GM15510 (cell line): ENCODE measurements around the gene TRAF3IP1.

Source experiments
- POLR2A ChIP-seq: IDR thresholded peaks from 3 replicates; pipeline ENCODE4 v1.6.1; 2011; ENCODE audit warnings: borderline replicate concordance; ENCODE audit not compliant: insufficient read length; ENCODE audit errors: extremely low read depth

The TRAF3IP1 gene

DNA sequence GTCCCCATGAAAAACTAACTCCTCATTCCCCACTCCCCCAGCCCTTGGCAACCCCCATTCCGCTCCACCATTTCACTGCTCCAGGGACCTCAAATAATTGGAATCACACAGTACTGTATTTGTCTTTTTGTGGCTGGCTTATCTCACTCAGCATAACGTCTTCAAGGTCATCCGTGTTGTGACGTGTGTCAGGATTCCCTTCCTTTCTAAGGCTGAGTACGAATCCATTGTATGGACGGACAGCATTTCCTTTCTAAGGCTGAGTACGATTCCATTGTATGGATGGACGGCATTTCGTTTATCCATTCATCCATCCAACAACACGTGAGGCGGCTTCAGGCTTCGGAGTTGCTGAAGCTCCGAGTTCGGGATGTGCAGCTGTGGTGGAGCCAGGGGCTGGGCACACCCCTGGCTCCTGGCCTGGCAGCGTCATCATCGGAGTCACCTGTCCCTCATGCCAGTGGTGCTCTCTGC is 105.2 kb downstream of the TRAF3IP1 start:
- no peak for TF ChIP-seq POLR2A

DNA sequence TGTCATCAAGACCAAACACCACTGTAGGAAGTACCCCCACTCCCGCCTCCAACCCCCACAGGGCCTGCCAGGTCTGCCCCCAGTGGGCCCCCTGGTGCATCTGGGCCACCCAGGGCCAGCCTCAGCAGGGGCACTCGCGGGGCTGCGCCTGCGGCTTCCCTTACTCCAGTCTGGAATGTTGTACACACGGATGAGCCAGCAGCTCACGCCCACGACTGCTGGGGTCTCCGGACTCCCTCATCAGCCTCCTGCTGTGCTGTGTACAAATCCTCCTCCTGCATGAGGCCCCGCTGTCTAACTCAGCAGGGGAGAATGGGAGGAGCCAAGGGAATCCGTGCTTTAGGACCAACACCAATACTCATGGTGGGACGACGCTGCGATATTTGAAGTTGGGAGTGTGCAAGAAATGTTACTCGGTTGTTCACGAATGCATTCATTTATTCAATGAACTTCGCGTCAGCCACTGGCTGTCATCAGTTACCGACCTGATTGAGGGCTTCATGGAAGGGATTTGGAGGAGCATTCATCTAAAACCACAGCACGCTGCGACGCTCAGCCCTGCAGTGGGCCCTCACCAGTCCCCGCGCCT is 105.8 kb downstream of the TRAF3IP1 start:
- TF ChIP-seq POLR2A = no peak

DNA sequence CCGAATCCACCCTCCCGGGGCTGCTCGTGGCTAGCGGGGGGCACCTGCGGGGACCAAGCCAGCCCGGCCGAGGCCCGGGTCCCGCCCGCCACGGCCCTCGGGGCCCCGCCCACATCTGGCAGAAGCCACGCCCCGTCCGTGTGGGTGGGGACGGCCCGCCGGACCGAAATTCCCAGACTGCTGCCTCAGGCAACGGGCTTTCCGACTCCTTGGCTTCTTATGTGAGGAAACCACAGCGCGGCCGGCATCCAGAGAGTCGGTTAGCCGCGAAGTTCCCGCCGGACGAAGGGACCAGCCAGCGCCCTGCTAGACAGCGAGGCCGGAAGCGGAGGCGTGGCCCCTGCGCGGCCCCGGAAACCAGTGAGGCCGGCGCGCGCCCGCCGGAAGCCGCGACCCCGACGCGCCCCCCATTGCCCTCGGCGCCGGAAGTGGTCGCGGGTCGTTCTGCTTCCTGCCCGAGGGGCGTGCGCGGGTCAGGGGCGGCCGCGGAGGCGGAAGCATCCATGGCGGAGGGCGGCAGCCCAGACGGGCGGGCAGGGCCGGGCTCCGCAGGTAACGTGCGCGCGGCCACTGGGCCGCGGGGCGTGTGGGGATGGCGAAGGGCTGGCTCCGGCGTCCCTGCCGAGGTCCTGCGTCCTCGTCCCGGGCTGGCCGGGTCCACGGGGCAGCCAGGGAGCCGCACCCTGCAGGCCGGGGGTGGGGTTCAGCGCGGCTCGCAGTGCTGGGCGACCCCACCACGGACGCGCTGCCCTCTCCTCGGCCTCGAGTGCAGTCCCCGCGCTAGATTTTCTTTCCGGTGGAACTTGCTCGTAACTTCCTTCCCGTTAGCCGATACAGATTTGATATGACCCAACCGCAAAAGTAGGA is 106.5 kb downstream of the TRAF3IP1 start, which contains the start of gene ASB1:
ASB1 (plus strand) TSS at position 360 of the 867 bp plus-strand sequence; CDS start at position 504, 144 bp downstream.
- TF ChIP-seq POLR2A = peak; percentile 87

DNA sequence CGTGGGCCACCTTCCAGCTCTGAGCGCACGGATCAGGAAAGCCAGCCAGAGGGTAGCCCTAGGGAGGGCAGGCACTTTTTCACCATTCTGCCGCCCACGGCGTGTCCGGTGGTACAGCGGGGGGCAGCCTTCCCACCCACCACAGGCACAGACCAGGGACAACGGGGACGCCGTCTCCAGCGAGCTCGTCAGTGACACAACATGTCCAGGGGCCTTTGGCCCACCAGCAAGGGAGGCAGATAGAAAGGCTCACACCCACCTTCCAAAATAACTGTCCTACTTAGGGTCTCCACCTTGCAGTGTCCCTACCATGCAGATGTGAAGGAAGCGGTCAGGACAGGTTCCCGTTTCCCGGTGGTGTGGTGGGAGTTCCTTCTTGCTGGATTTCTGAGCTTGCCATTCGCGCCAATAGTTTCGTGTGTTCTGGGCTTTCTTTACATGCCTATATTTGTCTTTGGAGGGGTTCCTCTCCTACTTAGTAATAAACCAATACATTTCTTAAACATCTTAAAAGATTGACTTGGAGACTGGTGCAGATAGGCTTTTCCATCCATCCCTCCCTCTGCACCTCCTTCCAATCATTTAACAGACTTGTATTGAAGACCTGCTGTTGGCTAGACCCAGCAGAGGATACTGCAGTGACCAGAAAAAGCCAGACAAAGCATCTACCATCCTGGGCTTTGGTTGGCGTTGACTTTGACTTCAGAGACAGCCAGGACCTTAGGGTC is 107.3 kb downstream of the TRAF3IP1 start:
- TF ChIP-seq POLR2A = no peak

DNA sequence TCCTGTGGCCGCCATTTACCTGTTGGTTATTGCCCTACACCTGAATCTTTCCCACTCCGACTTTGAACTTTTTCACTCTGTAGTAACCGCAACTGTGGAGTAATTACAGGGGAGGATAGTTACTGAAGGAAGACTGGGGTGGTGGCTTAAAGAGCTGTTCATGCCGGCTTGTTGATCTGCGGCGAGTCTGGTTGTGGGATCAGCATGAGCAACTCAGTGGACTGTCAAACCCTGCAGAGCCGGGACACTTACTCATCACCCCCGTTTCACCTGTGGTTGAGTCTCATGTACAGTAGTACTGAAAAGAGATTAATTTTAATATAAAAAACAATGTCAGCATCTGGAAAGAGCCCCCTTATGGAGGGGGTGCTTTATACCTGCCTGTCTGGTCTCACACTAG is 108.5 kb downstream of the TRAF3IP1 start:
- TF ChIP-seq POLR2A = no peak

DNA sequence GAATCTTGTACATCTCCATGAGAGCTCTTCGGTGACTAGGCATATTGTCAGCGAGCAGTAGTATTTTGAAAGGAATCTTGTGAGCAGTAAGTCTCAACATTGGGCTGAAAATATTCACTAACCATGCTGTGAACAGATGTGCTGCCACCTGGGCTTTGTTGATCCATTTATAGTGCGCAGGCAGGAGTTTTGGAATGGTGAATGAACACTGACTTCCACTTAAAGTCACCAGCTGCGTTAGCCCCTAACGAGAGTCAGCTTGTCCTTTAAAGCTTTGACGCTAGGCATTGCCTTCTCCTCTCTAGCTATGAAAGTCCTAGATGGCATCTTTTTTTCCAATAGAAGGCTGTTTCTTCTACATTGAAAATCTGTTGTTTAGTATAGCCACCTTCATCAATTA is 110.5 kb downstream of the TRAF3IP1 start:
- no peak for TF ChIP-seq POLR2A

DNA sequence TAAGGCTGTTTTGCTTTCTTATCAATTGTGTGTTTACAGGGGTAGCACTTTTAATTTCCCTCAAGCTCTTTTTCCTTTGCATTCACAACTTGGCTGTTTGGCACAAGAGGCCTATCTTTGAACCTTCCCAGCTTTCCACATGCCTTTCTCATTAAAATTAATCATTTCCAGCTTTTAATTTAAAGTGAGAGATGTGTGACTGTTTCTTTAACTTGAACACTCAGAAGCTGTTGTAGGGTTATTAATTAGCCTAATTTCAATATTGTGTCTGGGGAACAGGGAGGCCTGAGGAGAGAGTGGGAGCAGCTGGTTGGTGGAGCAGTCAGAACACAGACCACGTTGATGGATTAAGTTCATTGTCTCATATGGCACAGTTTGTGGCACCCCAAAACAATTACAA is 111.1 kb downstream of the TRAF3IP1 start:
- TF ChIP-seq POLR2A = no peak

DNA sequence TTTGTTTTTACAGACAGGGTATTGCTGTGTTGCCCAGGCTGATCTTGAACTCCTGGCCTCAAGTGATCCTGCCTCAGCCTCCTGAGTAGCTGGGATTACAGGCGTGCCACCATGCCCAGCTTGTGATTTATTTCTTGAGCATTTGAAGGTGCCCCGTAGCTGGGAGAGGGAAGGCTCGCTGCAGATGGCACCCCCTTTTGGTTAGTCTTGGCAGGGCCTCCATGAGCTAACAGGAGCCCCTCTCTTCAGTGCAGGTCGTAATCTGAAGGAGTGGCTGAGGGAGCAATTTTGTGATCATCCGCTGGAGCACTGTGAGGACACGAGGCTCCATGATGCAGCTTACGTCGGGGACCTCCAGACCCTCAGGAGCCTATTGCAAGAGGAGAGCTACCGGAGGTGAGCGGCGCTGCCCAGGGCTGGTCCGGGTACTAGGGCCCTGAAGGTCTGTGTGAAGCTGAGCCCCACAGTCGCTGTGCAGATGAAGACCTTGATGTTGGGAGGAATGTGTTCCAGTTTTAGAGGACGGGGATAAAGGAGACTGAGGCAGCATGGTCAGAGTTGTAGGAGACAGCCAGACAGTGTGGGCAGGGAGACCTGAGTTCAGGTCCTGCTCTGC is 113.1 kb downstream of the TRAF3IP1 start:
- no peak for TF ChIP-seq POLR2A

DNA sequence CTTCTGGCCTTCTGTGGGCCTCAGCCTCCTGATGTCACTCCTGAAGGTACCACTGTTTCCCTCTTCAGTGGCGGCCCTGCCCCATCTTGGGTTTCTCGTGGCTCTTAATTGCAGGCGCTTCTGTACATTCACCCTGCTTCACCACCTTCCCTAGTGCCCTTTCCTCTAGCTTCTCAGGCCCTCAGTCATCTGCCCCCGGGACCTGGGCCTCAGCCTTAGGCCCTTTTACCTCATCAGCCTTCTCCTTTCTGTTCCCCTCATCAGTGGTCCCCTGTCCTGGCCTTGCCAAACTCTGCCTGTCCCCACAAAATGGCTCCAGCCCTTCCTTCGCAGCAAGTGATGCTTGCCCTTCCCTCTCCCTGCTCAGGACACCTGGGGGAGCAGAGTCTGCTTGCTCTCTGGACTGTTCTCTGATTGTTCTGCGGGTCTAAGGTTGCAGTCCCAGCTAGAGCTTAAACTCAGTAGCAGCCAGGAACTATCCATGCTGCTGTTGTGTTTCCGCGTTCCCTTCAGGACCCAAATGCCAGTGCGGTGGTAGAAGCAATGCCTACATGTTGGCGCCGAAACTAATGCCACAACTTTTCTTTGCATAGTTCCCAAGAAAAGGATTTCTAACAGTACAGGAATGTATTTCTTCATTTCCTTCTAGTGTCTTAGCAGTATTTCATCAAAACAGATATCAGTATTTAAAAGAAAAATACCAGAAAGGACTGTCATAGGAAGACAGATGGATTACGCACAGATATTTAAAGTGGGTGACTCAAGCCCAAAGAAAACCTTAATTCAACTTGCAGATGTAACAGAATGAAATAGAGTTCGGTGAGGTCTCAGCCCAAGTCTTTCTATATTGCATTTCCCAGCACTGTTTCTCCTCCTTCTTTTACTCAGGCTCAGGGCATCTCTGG is 113.9 kb downstream of the TRAF3IP1 start:
- TF ChIP-seq POLR2A = no peak

DNA sequence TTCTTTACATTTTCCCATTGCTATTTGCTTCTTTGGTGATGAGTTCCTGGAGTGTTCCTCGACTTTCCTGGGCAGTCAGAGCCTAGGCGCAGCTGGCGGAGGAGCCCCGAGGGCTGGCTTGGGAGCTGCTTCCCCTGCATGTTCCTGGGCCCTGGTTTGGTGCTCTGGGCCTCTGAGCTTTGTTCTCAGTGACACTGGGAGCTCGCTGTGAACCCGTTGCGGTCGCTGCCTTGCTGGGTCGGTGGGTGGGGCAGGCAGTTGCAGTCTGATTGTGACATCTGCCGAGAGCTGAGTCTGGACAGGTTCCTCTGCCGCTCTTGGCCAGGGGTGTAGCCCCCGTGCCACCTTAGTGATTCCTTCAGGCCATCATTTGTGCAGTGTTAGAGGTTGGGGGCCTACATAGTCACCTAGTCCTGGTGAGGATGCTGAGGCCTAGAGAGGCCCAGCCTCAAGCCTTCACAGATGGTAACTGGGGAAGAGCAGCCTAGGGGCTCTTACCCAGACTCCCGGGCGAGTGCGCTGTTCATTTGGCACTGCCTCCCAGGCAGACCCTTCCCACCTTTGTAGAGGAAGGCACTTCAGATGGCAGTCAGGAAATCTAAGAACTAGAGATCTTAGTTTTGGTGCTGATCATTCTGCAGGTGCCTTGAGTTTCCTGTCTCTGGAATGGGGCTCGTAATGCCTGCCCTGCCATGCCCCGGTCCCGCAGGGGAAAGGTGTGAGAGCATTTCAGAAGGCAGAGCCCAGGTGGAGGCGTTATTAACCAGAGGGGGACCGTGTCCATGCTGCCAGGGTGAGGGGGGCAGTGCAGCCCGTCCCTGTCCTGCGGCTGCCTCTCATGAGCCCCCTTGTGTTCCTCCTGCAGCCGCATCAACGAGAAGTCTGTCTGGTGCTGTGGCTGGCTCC is 114.8 kb downstream of the TRAF3IP1 start:
- no peak for TF ChIP-seq POLR2A

DNA sequence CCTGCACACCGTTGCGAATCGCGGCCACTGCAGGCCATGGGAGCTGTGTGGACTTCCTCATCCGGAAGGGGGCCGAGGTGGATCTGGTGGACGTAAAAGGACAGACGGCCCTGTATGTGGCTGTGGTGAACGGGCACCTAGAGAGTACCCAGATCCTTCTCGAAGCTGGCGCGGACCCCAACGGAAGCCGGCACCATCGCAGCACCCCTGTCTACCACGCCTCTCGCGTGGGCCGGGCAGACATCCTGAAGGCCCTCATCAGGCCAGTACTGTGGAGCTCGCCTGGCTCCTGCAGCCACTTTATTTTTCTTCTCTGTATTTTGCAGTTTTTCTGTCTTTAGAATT is 115.4 kb downstream of the TRAF3IP1 start:
- no peak for TF ChIP-seq POLR2A

DNA sequence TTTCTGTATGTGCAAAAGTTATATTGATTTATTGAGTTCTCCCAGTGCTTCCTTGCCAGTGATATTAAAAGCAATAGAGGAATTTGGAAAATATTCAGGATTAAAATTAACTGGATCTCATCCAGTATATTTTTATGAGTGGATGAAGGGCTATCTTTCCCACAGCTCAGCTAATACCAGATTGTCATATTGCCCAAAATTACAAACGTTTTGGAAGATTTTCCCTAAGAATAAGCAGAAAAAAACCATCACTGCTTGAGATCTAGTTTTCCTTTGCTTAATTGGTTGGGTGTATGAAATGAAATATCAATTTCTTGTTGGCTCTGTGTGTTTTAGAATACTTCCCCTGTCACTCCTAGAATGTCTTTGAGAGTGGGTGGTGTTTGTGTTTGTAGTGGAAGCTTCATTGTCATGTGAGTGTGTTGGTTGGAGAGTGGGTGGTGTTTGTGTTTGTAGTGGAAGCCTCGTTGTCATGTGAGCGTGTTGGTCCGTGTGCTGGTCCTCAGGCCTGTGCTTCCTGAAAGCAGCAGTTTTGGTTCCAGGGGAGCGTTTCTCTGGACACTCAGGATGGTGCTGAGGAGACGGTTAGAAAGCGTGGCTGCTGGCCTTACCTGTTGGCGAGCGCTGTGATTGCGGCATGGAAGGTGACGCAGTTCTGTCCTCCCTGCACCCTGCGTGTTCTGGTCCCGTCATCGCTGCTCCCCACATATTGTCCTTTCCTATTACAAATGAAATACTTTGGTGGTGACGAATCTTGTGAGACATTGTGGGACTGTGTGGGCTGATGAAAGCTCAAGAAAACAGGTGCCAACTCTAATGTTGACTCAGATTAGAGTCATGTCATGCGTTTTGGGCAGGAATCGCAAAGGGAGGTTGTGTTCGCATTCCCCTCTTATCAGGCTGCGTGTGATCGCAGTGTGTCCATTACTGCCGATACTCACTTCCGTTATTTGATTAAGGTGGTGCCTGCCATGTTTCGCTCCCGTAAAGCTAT is 118.8 kb downstream of the TRAF3IP1 start:
- no peak for TF ChIP-seq POLR2A
